Astrocyte (in vitro differentiated cells and primary cell): ENCODE results near the gene CABCOCO1. TPM values are rescaled to one million over a fixed set of nuclear protein-coding genes. Genes with fewer than 3 reads are reported as not detected.

ENCODE experiments used
- DNase-seq: peaks from one replicate; pipeline ENCODE4 v3.0.0-alpha.2; 2010; ENCODE audit warnings: low read depth
- FAIRE-seq: peaks from 2 replicates; lab custom pipeline; 2011; peaks lifted over from hg19 to GRCh38; lab: Jason Lieb, UNC
- H2AFZ ChIP-seq: 2 replicates; pipeline ENCODE4 v1.6.0; 2012; ENCODE audit warnings: low read depth, low read length, inconsistent platforms
- H3K27ac ChIP-seq: 2 replicates; pipeline ENCODE4 v1.5.1; 2011; ENCODE audit warnings: low read depth, low read length, inconsistent platforms
- H3K27me3 ChIP-seq: 2 replicates; pipeline ENCODE4 v1.6.0; 2011; ENCODE audit warnings: low read length, inconsistent platforms; ENCODE audit not compliant: insufficient read depth
- H3K36me3 ChIP-seq: 2 replicates; pipeline ENCODE4 v1.5.1; 2011; ENCODE audit warnings: low read length, inconsistent platforms; ENCODE audit not compliant: insufficient read depth
- H3K4me1 ChIP-seq: 2 replicates; pipeline ENCODE4 v1.5.1; 2011; ENCODE audit warnings: low read length, inconsistent platforms; ENCODE audit not compliant: insufficient read depth
- H3K4me2 ChIP-seq: 2 replicates; pipeline ENCODE4 v1.6.0; 2012; ENCODE audit warnings: low read length, inconsistent platforms
- H3K4me3 ChIP-seq: 2 replicates; pipeline ENCODE4 v1.5.1; 2011; ENCODE audit warnings: low read depth, mild to moderate bottlenecking, low read length, inconsistent platforms; ENCODE audit not compliant: insufficient read depth
- H3K79me2 ChIP-seq: 2 replicates; pipeline ENCODE4 v1.6.0; 2012; ENCODE audit warnings: mild to moderate bottlenecking, low read length, inconsistent platforms; ENCODE audit not compliant: insufficient read depth
- H3K9ac ChIP-seq: 2 replicates; pipeline ENCODE4 v1.6.0; 2012; ENCODE audit warnings: mild to moderate bottlenecking, low read length, inconsistent platforms
- H3K9me3 ChIP-seq: 2 replicates; pipeline ENCODE4 v1.5.1; 2012; ENCODE audit warnings: low read depth, mild to moderate bottlenecking, low read length, inconsistent platforms; ENCODE audit not compliant: insufficient read depth
- H4K20me1 ChIP-seq: 2 replicates; pipeline ENCODE4 v1.6.0; 2012; ENCODE audit warnings: low read length, inconsistent platforms; ENCODE audit not compliant: insufficient read depth
- H3K27ac Mint-ChIP-seq: one replicate; pipeline ENCODE4 v1.8.0; 2021; ENCODE audit warnings: mild to moderate bottlenecking, mixed read lengths; ENCODE audit not compliant: unreplicated experiment
- H3K27me3 Mint-ChIP-seq: one replicate; pipeline ENCODE4 v1.8.0; 2021; ENCODE audit warnings: low read depth, mixed read lengths; ENCODE audit not compliant: unreplicated experiment
- H3K36me3 Mint-ChIP-seq: one replicate; pipeline ENCODE4 v1.8.0; 2021; ENCODE audit warnings: low read depth, mixed read lengths; ENCODE audit not compliant: unreplicated experiment
- H3K4me1 Mint-ChIP-seq: one replicate; pipeline ENCODE4 v1.8.0; 2021; ENCODE audit warnings: low read depth, mixed read lengths; ENCODE audit not compliant: unreplicated experiment
- H3K4me3 Mint-ChIP-seq: one replicate; pipeline ENCODE4 v1.8.0; 2021; ENCODE audit warnings: mild to moderate bottlenecking, moderate library complexity, mixed read lengths; ENCODE audit not compliant: unreplicated experiment
- H3K9me3 Mint-ChIP-seq: one replicate; pipeline ENCODE4 v1.8.0; 2021; ENCODE audit warnings: mild to moderate bottlenecking, mixed read lengths; ENCODE audit not compliant: unreplicated experiment
- EZH2 ChIP-seq: IDR thresholded peaks from 2 replicates; pipeline ENCODE4 v1.6.1; 2012; ENCODE audit warnings: mild to moderate bottlenecking, low read length, inconsistent platforms; ENCODE audit not compliant: insufficient read depth
- total RNA-seq: library from RNA; stranded (reverse); gene quantifications from 2 replicates; pipeline ENCODE4 v1.2.1, GENCODE V29; 2021
- TF ChIP-seq, protein P1 (sequence below): IDR thresholded peaks from 2 replicates; pipeline ENCODE4 v1.5.1; 2011; ENCODE audit warnings: low read depth, mild to moderate bottlenecking, inconsistent platforms, low read length, moderate library complexity; ENCODE audit not compliant: insufficient read depth

CABCOCO1 gene
- total RNA-seq, 1 donor from 2014 or later, result 0.23 TPM

DNA sequence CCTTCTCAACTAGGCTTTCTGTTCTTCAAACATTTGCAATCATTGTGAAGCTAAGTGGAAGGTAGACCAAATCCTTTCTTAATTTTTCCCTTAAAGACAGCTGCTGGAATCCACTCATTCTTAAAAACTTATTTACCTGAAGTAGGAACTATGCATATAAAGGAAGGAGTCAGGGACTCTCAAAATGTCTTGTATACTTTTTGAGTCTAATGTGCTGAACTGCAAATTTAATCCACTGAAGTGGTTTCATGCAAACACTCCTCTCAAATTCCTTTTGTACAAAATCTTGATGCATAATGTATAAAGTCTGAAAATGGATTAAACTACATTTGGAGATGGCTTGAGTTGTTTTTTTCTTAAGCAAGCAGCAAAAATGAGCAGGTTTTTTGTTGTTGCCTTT is 118.0 kb downstream of the CABCOCO1 start:
- Histone ChIP-seq H3K27ac (no peak overlapping the region), H3K4me1 (peaks cover 13% of the 10 kb centered on the region), H3K4me2 (no peak overlapping the region), H2AFZ (no peak overlapping the region), H3K9me3 (no peaks in the 10 kb centered on the region), H3K27me3 (no peaks in the 10 kb centered on the region), H3K9ac (no peak overlapping the region), H3K4me3 (no peak overlapping the region), H3K79me2 (no peaks in the 10 kb centered on the region), H3K36me3 (no peaks in the 10 kb centered on the region), H4K20me1 (no peaks in the 10 kb centered on the region)
- DNase-seq (no peak), FAIRE-seq (no peak)
- peaks cover 11% of the 10 kb centered on the region for H3K4me1 Mint-ChIP-seq
- H3K9me3 Mint-ChIP-seq, result no peaks in the 10 kb centered on the region
- no peak overlapping the region for H3K4me3 Mint-ChIP-seq
- no peaks in the 10 kb centered on the region for H3K36me3 Mint-ChIP-seq
- TF ChIP-seq, protein P1, sequence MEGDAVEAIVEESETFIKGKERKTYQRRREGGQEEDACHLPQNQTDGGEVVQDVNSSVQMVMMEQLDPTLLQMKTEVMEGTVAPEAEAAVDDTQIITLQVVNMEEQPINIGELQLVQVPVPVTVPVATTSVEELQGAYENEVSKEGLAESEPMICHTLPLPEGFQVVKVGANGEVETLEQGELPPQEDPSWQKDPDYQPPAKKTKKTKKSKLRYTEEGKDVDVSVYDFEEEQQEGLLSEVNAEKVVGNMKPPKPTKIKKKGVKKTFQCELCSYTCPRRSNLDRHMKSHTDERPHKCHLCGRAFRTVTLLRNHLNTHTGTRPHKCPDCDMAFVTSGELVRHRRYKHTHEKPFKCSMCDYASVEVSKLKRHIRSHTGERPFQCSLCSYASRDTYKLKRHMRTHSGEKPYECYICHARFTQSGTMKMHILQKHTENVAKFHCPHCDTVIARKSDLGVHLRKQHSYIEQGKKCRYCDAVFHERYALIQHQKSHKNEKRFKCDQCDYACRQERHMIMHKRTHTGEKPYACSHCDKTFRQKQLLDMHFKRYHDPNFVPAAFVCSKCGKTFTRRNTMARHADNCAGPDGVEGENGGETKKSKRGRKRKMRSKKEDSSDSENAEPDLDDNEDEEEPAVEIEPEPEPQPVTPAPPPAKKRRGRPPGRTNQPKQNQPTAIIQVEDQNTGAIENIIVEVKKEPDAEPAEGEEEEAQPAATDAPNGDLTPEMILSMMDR, result no peak
- no peak for TF ChIP-seq EZH2
- H3K27me3 Mint-ChIP-seq, result no peaks in the 10 kb centered on the region
- H3K27ac Mint-ChIP-seq, result no peak overlapping the region

DNA sequence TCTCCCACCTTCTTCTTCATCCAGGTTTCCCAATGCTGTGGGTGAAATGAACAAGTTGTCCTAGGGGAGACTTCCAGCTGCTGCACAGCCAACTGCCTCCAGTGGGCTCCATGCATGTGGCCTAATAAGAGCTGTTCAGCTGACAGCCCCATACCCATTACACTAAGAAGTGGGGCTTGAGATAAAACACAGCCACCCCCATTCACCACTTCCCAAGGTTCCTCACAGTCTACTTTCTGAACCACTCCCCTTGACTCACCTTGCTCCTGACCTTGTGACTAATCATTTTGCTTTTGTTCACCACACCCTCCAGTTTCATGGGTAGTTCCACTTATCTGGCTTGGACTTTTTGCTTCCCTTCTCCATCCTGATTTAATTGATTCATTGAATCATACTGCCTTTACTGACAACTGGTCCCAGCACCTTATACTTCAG is 119.3 kb downstream of the CABCOCO1 start:
- TF ChIP-seq, protein P1, result no peak
- TF ChIP-seq EZH2, result no peak
- Histone ChIP-seq H3K79me2 (no peaks in the 10 kb centered on the region), H2AFZ (no peak overlapping the region), H3K27me3 (no peaks in the 10 kb centered on the region), H3K4me3 (no peak overlapping the region), H3K27ac (no peak overlapping the region), H3K36me3 (no peaks in the 10 kb centered on the region), H3K9ac (no peak overlapping the region), H3K9me3 (no peaks in the 10 kb centered on the region), H3K4me2 (no peak overlapping the region), H4K20me1 (no peaks in the 10 kb centered on the region), H3K4me1 (peaks cover 25% of the 10 kb centered on the region)
- Mint-ChIP-seq H3K4me1 (peaks cover 22% of the 10 kb centered on the region), H3K9me3 (no peaks in the 10 kb centered on the region), H3K36me3 (no peaks in the 10 kb centered on the region), H3K27ac (peak overlapping the region; percentile 7), H3K4me3 (no peak overlapping the region), H3K27me3 (no peaks in the 10 kb centered on the region)
- DNase-seq (peak; percentile 40), FAIRE-seq (no peak)

DNA sequence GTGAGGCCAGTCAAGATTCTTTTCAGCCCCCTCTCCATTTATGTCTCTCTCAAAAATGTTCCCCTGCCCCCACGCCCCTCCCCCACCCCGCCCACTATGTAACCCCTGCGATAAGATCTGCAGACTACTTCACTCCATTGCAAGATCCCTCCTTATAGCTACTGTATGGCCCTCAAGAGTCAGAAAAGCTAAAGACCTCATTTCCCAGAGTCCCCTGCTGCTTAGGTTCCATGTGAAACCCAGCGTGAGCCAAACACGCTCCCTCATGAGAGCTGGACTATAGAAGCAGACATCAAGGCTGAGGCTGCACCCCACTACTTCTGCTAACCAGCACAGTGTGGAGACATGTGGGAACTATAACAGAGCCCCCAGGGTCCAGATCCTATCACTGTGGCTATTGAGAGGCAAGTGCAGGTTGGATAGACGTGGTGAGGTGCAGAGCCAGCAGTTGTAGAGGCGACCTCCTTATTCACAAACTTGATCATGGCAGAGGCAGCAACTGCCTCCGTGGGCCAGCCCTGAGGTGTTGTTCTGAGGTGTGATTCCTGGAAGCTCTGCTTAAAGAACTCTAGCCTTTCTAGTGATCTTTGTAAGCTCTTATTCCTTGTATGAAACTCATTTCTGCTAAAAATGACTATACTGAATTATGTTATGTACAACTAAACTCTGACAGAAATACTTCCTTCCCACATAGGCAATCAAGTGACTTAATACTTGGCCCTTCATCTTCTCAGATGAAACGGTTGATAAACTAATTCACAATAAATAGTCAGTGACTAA is 121.8 kb downstream of the CABCOCO1 start:
- no peak for FAIRE-seq

More for the DNA sequence above, 121.8 kb downstream of the CABCOCO1 start:
- Histone ChIP-seq H3K4me3 (no peak overlapping the region), H3K9ac (no peak overlapping the region), H3K79me2 (no peaks in the 10 kb centered on the region), H3K9me3 (no peaks in the 10 kb centered on the region), H3K27ac (no peak overlapping the region), H3K27me3 (no peaks in the 10 kb centered on the region), H3K4me1 (peaks cover 30% of the 10 kb centered on the region), H3K36me3 (no peaks in the 10 kb centered on the region), H4K20me1 (no peaks in the 10 kb centered on the region), H3K4me2 (no peak overlapping the region), H2AFZ (no peak overlapping the region)
- TF ChIP-seq, protein P1, result no peak
- no peak for TF ChIP-seq EZH2
- Mint-ChIP-seq H3K36me3 (no peaks in the 10 kb centered on the region), H3K27ac (no peak overlapping the region), H3K9me3 (no peaks in the 10 kb centered on the region), H3K27me3 (no peaks in the 10 kb centered on the region), H3K4me1 (peaks cover 30% of the 10 kb centered on the region), H3K4me3 (no peak overlapping the region)
- peak; percentile 53 for DNase-seq
